Measurements from ENCODE around the gene CSNK2A3. TPM values are rescaled to one million over a fixed set of nuclear protein-coding genes. Genes with fewer than 3 reads are reported as not detected.

The CSNK2A3 gene
- total RNA-seq, 1 donor from 2014 or later: 17.4 TPM

- Mint-ChIP-seq H3K27ac (ENCODE audit: unreplicated experiment) (no peak overlapping the region), H3K36me3 (ENCODE audit: unreplicated experiment) (no peaks in the 10 kb centered on the region), H3K27me3 (ENCODE audit: unreplicated experiment) (no peaks in the 10 kb centered on the region), H3K4me3 (ENCODE audit: unreplicated experiment) (no peak overlapping the region), H3K4me1 (ENCODE audit: low read depth, unreplicated experiment) (peaks cover 18% of the 10 kb centered on the region), H3K9me3 (ENCODE audit: unreplicated experiment) (peaks cover 6% of the 10 kb centered on the region)
- no peak for DNase-seq
- TF ChIP-seq CTCF (IDR thresholded peaks at IDR 0.05; ENCODE audit: partially characterized antibody, unreplicated experiment): no peak
Measured at GRCh38 chr11:11391169-11391568, 38.1 kb upstream of the CSNK2A3 start.

GRCh38 chr11:11390068-11390771 is 37.2 kb upstream of the CSNK2A3 start:
- DNase-seq: no peak
- H3K4me3 Mint-ChIP-seq (ENCODE audit: unreplicated experiment): no peak overlapping the region
- peaks cover 4% of the 10 kb centered on the region for H3K9me3 Mint-ChIP-seq (ENCODE audit: unreplicated experiment)
- TF ChIP-seq CTCF (IDR thresholded peaks at IDR 0.05; ENCODE audit: partially characterized antibody, unreplicated experiment): no peak
- H3K27me3 Mint-ChIP-seq (ENCODE audit: unreplicated experiment): peaks cover 2% of the 10 kb centered on the region
- no peaks in the 10 kb centered on the region for H3K36me3 Mint-ChIP-seq (ENCODE audit: unreplicated experiment)
- H3K27ac Mint-ChIP-seq (ENCODE audit: unreplicated experiment): no peak overlapping the region
- H3K4me1 Mint-ChIP-seq (ENCODE audit: low read depth, unreplicated experiment): peaks cover 13% of the 10 kb centered on the region

- H3K36me3 Mint-ChIP-seq (ENCODE audit: unreplicated experiment): no peaks in the 10 kb centered on the region
- no peak overlapping the region for H3K27ac Mint-ChIP-seq (ENCODE audit: unreplicated experiment)
- H3K9me3 Mint-ChIP-seq (ENCODE audit: unreplicated experiment): peaks cover 7% of the 10 kb centered on the region
- DNase-seq: no peak
- no peak for TF ChIP-seq CTCF (IDR thresholded peaks at IDR 0.05; ENCODE audit: partially characterized antibody, unreplicated experiment)
- H3K4me3 Mint-ChIP-seq (ENCODE audit: unreplicated experiment): no peak overlapping the region
- H3K27me3 Mint-ChIP-seq (ENCODE audit: unreplicated experiment): peaks cover 6% of the 10 kb centered on the region
- peaks cover 9% of the 10 kb centered on the region for H3K4me1 Mint-ChIP-seq (ENCODE audit: low read depth, unreplicated experiment)
Measured at GRCh38 chr11:11389238-11389637, 36.2 kb upstream of the CSNK2A3 start.

GRCh38 chr11:11387622-11388305 is 34.7 kb upstream of the CSNK2A3 start:
- Mint-ChIP-seq H3K27me3 (ENCODE audit: unreplicated experiment) (peaks cover 7% of the 10 kb centered on the region), H3K4me1 (ENCODE audit: low read depth, unreplicated experiment) (peaks cover 17% of the 10 kb centered on the region), H3K36me3 (ENCODE audit: unreplicated experiment) (peaks cover 6% of the 10 kb centered on the region), H3K4me3 (ENCODE audit: unreplicated experiment) (no peak overlapping the region), H3K27ac (ENCODE audit: unreplicated experiment) (no peak overlapping the region), H3K9me3 (ENCODE audit: unreplicated experiment) (peaks cover 13% of the 10 kb centered on the region)
- TF ChIP-seq CTCF (IDR thresholded peaks at IDR 0.05; ENCODE audit: partially characterized antibody, unreplicated experiment): no peak
- no peak for DNase-seq

- Mint-ChIP-seq H3K4me1 (ENCODE audit: low read depth, unreplicated experiment) (peaks cover 17% of the 10 kb centered on the region), H3K27me3 (ENCODE audit: unreplicated experiment) (peaks cover 7% of the 10 kb centered on the region), H3K9me3 (ENCODE audit: unreplicated experiment) (peaks cover 13% of the 10 kb centered on the region), H3K4me3 (ENCODE audit: unreplicated experiment) (no peak overlapping the region), H3K27ac (ENCODE audit: unreplicated experiment) (no peak overlapping the region), H3K36me3 (ENCODE audit: unreplicated experiment) (peaks cover 6% of the 10 kb centered on the region)
- no peak for TF ChIP-seq CTCF (IDR thresholded peaks at IDR 0.05; ENCODE audit: partially characterized antibody, unreplicated experiment)
- DNase-seq: no peak
Measured at GRCh38 chr11:11387207-11387606, 34.2 kb upstream of the CSNK2A3 start.

Data from glutamatergic neuron (in vitro differentiated cells).